Measurements from ENCODE around the gene BTG1. TPM values are rescaled to one million over a fixed set of nuclear protein-coding genes. Genes with fewer than 3 reads are reported as not detected.

Gene BTG1
- total RNA-seq, 1 experiment from 2014 or later, result 29.8 TPM

DNA sequence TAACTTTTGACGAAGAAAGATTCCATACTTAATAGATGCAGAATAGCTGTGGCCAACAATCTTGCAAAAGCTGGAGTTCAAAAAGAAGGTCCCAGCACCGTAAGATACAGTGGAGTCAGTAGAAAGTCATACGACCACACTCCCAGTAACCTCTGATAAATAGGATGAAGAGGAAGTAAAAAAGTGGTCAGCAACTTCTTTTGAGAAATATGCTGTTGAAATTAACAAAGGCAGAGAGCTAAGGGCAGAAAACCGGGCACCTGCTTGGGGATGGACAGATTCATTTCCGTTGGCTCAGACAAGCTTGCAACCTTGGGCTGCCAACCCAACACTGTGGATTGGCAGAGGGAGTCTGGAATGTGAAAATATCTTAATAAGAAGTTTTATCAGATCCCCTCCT lies 40.0 kb downstream of the BTG1 start:
- BruUV-seq (replicated peaks), result no TSS peak
- no peak for ATAC-seq
- H3K27me3 ChIP-seq (ENCODE audit: low read length), result no peaks in the 10 kb centered on the region

DNA sequence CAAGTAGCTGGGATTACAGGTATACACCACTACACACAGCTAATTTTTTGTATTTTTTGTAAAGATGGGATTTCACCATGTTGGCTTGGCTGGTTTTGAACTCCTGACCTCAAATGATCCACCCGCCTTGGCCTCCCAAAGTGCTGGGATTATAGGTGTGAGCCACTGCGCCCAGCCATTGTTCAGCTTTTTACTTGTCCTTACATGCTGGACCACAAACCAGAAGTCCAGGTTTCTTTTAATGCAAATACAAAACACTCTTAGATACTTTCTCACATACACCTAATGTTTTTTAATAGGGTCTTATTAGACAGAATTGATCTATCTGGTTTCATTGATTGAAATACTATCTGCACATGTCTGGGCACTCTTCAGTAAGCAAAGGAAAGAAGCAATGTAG lies 40.5 kb downstream of the BTG1 start:
- no peaks in the 10 kb centered on the region for H3K4me1 ChIP-seq (ENCODE audit: insufficient read depth, low read length)

More for the DNA sequence above, 40.0 kb downstream of the BTG1 start:
- Histone ChIP-seq H4K20me1 (ENCODE audit: low read length) (no peaks in the 10 kb centered on the region), H3K4me1 (ENCODE audit: insufficient read depth, low read length) (no peaks in the 10 kb centered on the region), H3K9me3 (ENCODE audit: low read length) (no peaks in the 10 kb centered on the region), H3K4me3 (ENCODE audit: low read length) (no peak overlapping the region), H3K9me2 (replicated peaks; ENCODE audit: low read length) (no peaks in the 10 kb centered on the region), H3K79me2 (ENCODE audit: low read length) (peaks cover 46% of the 10 kb centered on the region), H3K27ac (ENCODE audit: low read length) (no peak overlapping the region), H3K4me2 (ENCODE audit: low read length) (no peak overlapping the region), H3K36me3 (ENCODE audit: low read depth, low read length) (0 out of 2 replicates have a peak, but pooled peaks cover under 1% of the 10 kb centered on the region), H3K9ac (ENCODE audit: low read length) (no peak overlapping the region), H3F3A (ENCODE audit: low read length, unreplicated experiment) (no peaks in the 10 kb centered on the region), H2AFZ (ENCODE audit: low read length) (no peak overlapping the region)
- ChIA-PET POLR2A (ENCODE audit: unreplicated experiment) (no interaction called here), CTCF (no interaction called here)
- no peak for DNase-seq
- intact Hi-C loops (cut with micrococcal nuclease), result no loop called here
- TF ChIP-seq EZH2phosphoT487 (IDR thresholded peaks at IDR 0.05; ENCODE audit: borderline replicate concordance, low read length) (no peak), EZH2 (IDR thresholded peaks at IDR 0.05; ENCODE audit: low read length, unreplicated experiment) (no peak)
- TF ChIP-seq, protein P1, sequence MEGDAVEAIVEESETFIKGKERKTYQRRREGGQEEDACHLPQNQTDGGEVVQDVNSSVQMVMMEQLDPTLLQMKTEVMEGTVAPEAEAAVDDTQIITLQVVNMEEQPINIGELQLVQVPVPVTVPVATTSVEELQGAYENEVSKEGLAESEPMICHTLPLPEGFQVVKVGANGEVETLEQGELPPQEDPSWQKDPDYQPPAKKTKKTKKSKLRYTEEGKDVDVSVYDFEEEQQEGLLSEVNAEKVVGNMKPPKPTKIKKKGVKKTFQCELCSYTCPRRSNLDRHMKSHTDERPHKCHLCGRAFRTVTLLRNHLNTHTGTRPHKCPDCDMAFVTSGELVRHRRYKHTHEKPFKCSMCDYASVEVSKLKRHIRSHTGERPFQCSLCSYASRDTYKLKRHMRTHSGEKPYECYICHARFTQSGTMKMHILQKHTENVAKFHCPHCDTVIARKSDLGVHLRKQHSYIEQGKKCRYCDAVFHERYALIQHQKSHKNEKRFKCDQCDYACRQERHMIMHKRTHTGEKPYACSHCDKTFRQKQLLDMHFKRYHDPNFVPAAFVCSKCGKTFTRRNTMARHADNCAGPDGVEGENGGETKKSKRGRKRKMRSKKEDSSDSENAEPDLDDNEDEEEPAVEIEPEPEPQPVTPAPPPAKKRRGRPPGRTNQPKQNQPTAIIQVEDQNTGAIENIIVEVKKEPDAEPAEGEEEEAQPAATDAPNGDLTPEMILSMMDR (conservative IDR thresholded peaks at IDR 0.05; ENCODE audit: low read depth, low read length), result no peak

DNA sequence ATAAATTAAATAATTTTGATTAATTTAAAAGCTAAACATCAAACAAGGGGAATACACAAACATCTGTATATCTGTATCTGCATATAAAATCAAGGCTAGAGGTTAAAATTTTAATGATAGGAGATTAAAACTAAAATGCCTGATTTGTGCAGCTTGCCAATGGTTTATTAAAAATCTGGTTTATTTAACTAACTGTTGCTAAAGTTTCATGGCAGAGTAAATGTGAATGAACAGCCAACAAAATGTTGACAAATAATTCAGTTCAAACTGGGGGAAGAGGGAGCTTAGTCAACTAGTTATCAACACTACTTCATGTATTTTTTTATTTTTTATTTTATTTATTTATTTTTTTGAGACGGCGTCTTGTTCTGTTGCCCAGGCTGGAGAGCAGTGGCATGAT lies 43.0 kb downstream of the BTG1 start:
- POLR2A ChIA-PET (ENCODE audit: unreplicated experiment), result no interaction called here
- CTCF ChIA-PET, result no interaction called here
- no peak overlapping the region for H2AFZ ChIP-seq (ENCODE audit: low read length)
- no peaks in the 10 kb centered on the region for H4K20me1 ChIP-seq (ENCODE audit: low read length)
- no peak for ATAC-seq
- H3K9me2 ChIP-seq (replicated peaks; ENCODE audit: low read length), result no peaks in the 10 kb centered on the region
- 0 out of 2 replicates have a peak, but pooled peaks cover 5% of the 10 kb centered on the region for H3K36me3 ChIP-seq (ENCODE audit: low read depth, low read length)
- no peak overlapping the region for H3K4me2 ChIP-seq (ENCODE audit: low read length)
- no peak for DNase-seq
- TF ChIP-seq EZH2 (IDR thresholded peaks at IDR 0.05; ENCODE audit: low read length, unreplicated experiment), result no peak
- no peak for TF ChIP-seq EZH2phosphoT487 (IDR thresholded peaks at IDR 0.05; ENCODE audit: borderline replicate concordance, low read length)
- TF ChIP-seq, protein P1 (conservative IDR thresholded peaks at IDR 0.05; ENCODE audit: low read depth, low read length), result no peak
- H3K9me3 ChIP-seq (ENCODE audit: low read length), result no peaks in the 10 kb centered on the region
- no peak overlapping the region for H3K27ac ChIP-seq (ENCODE audit: low read length)
- no peak overlapping the region for H3K9ac ChIP-seq (ENCODE audit: low read length)
- no peaks in the 10 kb centered on the region for H3F3A ChIP-seq (ENCODE audit: low read length, unreplicated experiment)
- no TSS peak for BruUV-seq (replicated peaks)
- no peak overlapping the region for H3K4me3 ChIP-seq (ENCODE audit: low read length)
- intact Hi-C loops (cut with micrococcal nuclease), result no loop called here
- H3K79me2 ChIP-seq (ENCODE audit: low read length), result peaks cover 51% of the 10 kb centered on the region
- no peaks in the 10 kb centered on the region for H3K27me3 ChIP-seq (ENCODE audit: low read length)
- no peaks in the 10 kb centered on the region for H3K4me1 ChIP-seq (ENCODE audit: insufficient read depth, low read length)

More for the DNA sequence above, 40.5 kb downstream of the BTG1 start:
- no peak overlapping the region for H2AFZ ChIP-seq (ENCODE audit: low read length)
- DNase-seq (no peak), ATAC-seq (no peak)
- H3K9ac ChIP-seq (ENCODE audit: low read length), result no peak overlapping the region
- intact Hi-C loops (cut with micrococcal nuclease), result no loop called here
- no TSS peak for BruUV-seq (replicated peaks)
- POLR2A ChIA-PET (ENCODE audit: unreplicated experiment), result no interaction called here
- no peaks in the 10 kb centered on the region for H3K9me2 ChIP-seq (replicated peaks; ENCODE audit: low read length)
- no peaks in the 10 kb centered on the region for H4K20me1 ChIP-seq (ENCODE audit: low read length)
- peaks cover 46% of the 10 kb centered on the region for H3K79me2 ChIP-seq (ENCODE audit: low read length)
- CTCF ChIA-PET, result no interaction called here
- TF ChIP-seq EZH2phosphoT487 (IDR thresholded peaks at IDR 0.05; ENCODE audit: borderline replicate concordance, low read length) (no peak), EZH2 (IDR thresholded peaks at IDR 0.05; ENCODE audit: low read length, unreplicated experiment) (no peak)
- TF ChIP-seq, protein P1 (conservative IDR thresholded peaks at IDR 0.05; ENCODE audit: low read depth, low read length), result no peak
- H3K9me3 ChIP-seq (ENCODE audit: low read length), result no peaks in the 10 kb centered on the region
- 0 out of 2 replicates have a peak, but pooled peaks cover 5% of the 10 kb centered on the region for H3K36me3 ChIP-seq (ENCODE audit: low read depth, low read length)
- no peaks in the 10 kb centered on the region for H3F3A ChIP-seq (ENCODE audit: low read length, unreplicated experiment)
- H3K27me3 ChIP-seq (ENCODE audit: low read length), result no peaks in the 10 kb centered on the region
- no peak overlapping the region for H3K4me2 ChIP-seq (ENCODE audit: low read length)
- H3K27ac ChIP-seq (ENCODE audit: low read length), result no peak overlapping the region
- H3K4me3 ChIP-seq (ENCODE audit: low read length), result no peak overlapping the region
